Lung (tissue), 12 donors: ENCODE results near the gene PSORS1C2. TPM values are rescaled to one million over a fixed set of nuclear protein-coding genes. Genes with fewer than 3 reads are reported as not detected.

ENCODE experiments used
- ATAC-seq: fragments of 200-7000 bp; cut with Tn5 transposase; one replicate; pipeline ENCODE4 v1.9.1; 2020; ENCODE audit warnings: moderate number of reproducible peaks; ENCODE audit not compliant: insufficient read depth, low FRiP score
- DNase-seq, 3 donors: peaks; one replicate each; pipeline ENCODE4 v3.0.0-alpha.2; 2013 to 2017
- H3K27ac ChIP-seq, 2 donors: one replicate each; pipeline ENCODE4 v1.5.1; 2013; ENCODE audit warnings: mild to moderate bottlenecking in 2 of 2, moderate library complexity in 2 of 2, control low read depth in 1 of 2, inconsistent platforms in 1 of 2, low read depth in 1 of 2, low read length in 1 of 2
- H3K27me3 ChIP-seq, 3 donors: one replicate each; pipeline ENCODE4 v1.5.1; 2013; ENCODE audit warnings: low read length in 2 of 3; ENCODE audit not compliant: control insufficient read depth in 3 of 3, insufficient read depth in 3 of 3
- H3K36me3 ChIP-seq, 4 donors: one replicate each; pipeline ENCODE4 v1.5.1; 2013; ENCODE audit warnings: low read length in 4 of 4, mild to moderate bottlenecking in 1 of 4, moderate library complexity in 1 of 4; ENCODE audit not compliant: control insufficient read depth in 4 of 4, insufficient read depth in 4 of 4
- H3K4me1 ChIP-seq, 5 donors: one replicate each; pipeline ENCODE4 v1.5.1; 2013; ENCODE audit warnings: low read length in 5 of 5, mild to moderate bottlenecking in 2 of 5, moderate library complexity in 1 of 5; ENCODE audit not compliant: control insufficient read depth in 5 of 5, insufficient read depth in 5 of 5
- H3K4me3 ChIP-seq: one replicate; pipeline ENCODE4 v1.5.1; 2013; ENCODE audit warnings: mild to moderate bottlenecking, control low read depth, moderate library complexity
- H3K9ac ChIP-seq, 2 donors: one replicate each; pipeline ENCODE4 v1.5.1; 2013; ENCODE audit warnings: low read length in 2 of 2, control low read depth in 1 of 2; ENCODE audit not compliant: insufficient read depth in 1 of 2
- H3K9me3 ChIP-seq, 4 donors: one replicate each; pipeline ENCODE4 v1.5.1; 2013; ENCODE audit warnings: low read length in 3 of 4, mild to moderate bottlenecking in 1 of 4, moderate library complexity in 1 of 4; ENCODE audit not compliant: control insufficient read depth in 4 of 4, insufficient read depth in 3 of 4
- WGBS, 2 donors: extraction: QIAGEN DNeasy Blood & Tissue Kit; methylation state at CpG; one replicate each; pipeline ENCODE4 v1.1.7; 2013; 5-methylcytosine and 5-hydroxymethylcytosine counted together
- polyA plus RNA-seq, 2 donors: library from polyadenylated mRNA; stranded (reverse); fragments of 200-250 nt; gene quantifications; one replicate each; pipeline ENCODE4 v1.2.1, GENCODE V29; 2013
- total RNA-seq, 2 donors: library from RNA; depleted of rRNA in 1 of 2; stranded (reverse); fragments of >200 nt in 1 of 2; gene quantifications; one replicate each; pipeline ENCODE4 v1.2.1, GENCODE V29; 2014 to 2021
- TF ChIP-seq, protein P1 (sequence below): IDR thresholded peaks from 2 replicates; pipeline ENCODE4 v1.5.1; 2012; ENCODE audit warnings: mild to moderate bottlenecking; ENCODE audit errors: control extremely low read depth, extremely low read depth
- donor health status: control.
- donor health status: control.
- donor health status: Bipolar disorder and iron deficiency.
- donor health status: healthy.
- donor health status: DM: yes; HTN: yes; CAD: no.

The PSORS1C2 gene
- total and polyA plus RNA-seq, 4 donors = not detected

DNA sequence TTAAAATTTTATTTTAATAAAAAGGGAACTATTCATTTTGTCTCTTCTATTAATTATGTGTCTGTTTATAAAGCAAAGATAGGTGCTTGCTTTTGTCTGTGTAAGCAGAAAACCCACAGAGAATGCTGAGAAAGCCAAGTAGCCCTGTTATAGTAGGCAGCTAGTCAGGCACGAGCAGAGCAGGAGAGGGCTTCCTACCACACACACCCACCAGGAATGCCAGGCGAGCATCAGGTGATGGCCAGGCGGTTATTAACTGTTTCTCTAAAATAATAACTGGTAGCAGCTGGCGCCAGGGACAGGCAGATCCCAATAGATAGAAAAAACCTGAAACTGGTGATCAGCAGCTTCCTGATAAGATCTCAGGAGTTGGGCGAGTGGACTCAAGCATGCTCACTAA, 42.2 kb downstream of the PSORS1C2 start:
- no peaks in the 10 kb centered on the region for H3K27me3 ChIP-seq
- H3K27ac ChIP-seq = no peak overlapping the region
- H3K9ac ChIP-seq = no peak overlapping the region
- H3K4me3 ChIP-seq = no peak overlapping the region
- DNase-seq (no peak), ATAC-seq (no peak)
- TF ChIP-seq, protein P1, sequence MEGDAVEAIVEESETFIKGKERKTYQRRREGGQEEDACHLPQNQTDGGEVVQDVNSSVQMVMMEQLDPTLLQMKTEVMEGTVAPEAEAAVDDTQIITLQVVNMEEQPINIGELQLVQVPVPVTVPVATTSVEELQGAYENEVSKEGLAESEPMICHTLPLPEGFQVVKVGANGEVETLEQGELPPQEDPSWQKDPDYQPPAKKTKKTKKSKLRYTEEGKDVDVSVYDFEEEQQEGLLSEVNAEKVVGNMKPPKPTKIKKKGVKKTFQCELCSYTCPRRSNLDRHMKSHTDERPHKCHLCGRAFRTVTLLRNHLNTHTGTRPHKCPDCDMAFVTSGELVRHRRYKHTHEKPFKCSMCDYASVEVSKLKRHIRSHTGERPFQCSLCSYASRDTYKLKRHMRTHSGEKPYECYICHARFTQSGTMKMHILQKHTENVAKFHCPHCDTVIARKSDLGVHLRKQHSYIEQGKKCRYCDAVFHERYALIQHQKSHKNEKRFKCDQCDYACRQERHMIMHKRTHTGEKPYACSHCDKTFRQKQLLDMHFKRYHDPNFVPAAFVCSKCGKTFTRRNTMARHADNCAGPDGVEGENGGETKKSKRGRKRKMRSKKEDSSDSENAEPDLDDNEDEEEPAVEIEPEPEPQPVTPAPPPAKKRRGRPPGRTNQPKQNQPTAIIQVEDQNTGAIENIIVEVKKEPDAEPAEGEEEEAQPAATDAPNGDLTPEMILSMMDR = no peak
- H3K9me3 ChIP-seq = no peaks in the 10 kb centered on the region
- H3K4me1 ChIP-seq = peaks cover 0 to 7% (median 0%) of the 10 kb centered on the region in 5 donors
- 61 to 68% methylated on average over 5 of the region's 5 CpGs for WGBS, 2 donors
- H3K36me3 ChIP-seq = no peaks in the 10 kb centered on the region

DNA sequence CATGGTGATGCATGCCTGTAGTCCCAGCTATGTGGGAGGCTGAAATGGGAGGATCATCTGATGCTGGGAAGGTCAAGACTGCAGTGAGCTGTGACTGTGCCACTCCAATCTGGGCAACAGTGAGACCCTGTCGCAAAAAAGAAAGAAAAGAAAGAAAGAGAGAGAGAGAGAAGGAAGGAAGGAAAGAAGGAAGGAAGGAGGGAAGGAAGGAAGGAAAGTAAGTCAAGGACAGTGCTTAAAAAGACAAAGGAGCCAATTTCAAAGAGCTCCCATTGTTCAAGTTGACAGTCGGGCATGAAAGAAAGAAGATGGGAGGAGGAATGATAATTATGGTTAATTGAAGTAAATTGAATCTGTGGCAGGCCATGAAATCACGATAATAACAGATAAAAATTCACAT, 42.7 kb downstream of the PSORS1C2 start:
- no peak overlapping the region for H3K9ac ChIP-seq
- DNase-seq = no peak
- H3K4me1 ChIP-seq = peaks cover 0 to 7% (median 0%) of the 10 kb centered on the region in 5 donors
- H3K9me3 ChIP-seq = no peaks in the 10 kb centered on the region
- ATAC-seq = no peak
- no peaks in the 10 kb centered on the region for H3K36me3 ChIP-seq
- H3K4me3 ChIP-seq = no peak overlapping the region
- H3K27me3 ChIP-seq = no peaks in the 10 kb centered on the region
- H3K27ac ChIP-seq = no peak overlapping the region
- TF ChIP-seq, protein P1 = no peak
- 81 to 89% methylated on average over 3 of the region's 3 CpGs for WGBS, 2 donors

DNA sequence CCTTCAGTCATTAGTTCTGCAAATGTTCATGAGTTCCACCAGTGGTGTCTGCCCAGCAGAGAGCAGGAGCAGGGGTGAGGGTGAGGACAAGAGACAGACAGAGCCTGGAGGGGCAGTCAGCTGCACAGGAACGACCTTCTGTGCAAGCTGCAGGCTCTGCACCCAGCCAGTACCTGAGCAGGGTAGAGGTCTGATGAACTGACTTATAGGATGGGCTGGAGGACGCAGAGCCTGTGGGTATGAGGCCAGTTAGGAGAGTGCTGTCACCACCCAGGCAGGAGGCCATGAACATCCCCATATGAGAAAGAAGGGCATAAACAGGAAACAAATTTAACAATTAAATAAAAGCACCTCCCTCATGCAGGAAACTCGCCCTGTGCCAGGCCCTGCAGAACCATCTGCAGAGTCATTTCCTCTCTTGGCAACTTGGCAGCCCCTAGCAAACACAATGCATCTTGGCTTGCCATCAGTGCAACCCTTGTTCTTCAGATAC, 44.4 kb downstream of the PSORS1C2 start:
- Histone ChIP-seq H3K4me3 (no peak overlapping the region), H3K27ac (peak overlapping the region in 1 of 2 donors; percentile 32), H3K27me3 (no peaks in the 10 kb centered on the region), H3K9ac (no peak overlapping the region), H3K4me1 (peaks cover 0 to 7% (median 0%) of the 10 kb centered on the region in 5 donors), H3K9me3 (no peaks in the 10 kb centered on the region), H3K36me3 (no peaks in the 10 kb centered on the region)
- peak in 1 of 3 donors; percentile 27 for DNase-seq
- TF ChIP-seq, protein P1 = no peak
- 22 to 40% methylated on average over 3 of the region's 3 CpGs for WGBS, 2 donors
- ATAC-seq = no peak
